H1 (cell line): ENCODE measurements around the gene PHOX2A. TPM values are rescaled to one million over a fixed set of nuclear protein-coding genes. Genes with fewer than 3 reads are reported as not detected.

ENCODE experiments used
- CTCF ChIA-PET: fragments of 300-600 bp; sonication (Branson Sonifier 250); formaldehyde crosslinking; loops from one replicate; lab custom pipeline; 2021; ENCODE audit not compliant: partially characterized antibody; lab: Charles Lee
- POLR2A ChIA-PET: fragments of 300-600 bp; sonication (Branson Sonifier 250); formaldehyde crosslinking; loops from one replicate; lab custom pipeline; 2021; ENCODE audit warnings: inconsistent platforms; ENCODE audit not compliant: partially characterized antibody; lab: Charles Lee
- DNase-seq, 2 experiments: peaks; one replicate each; pipeline versions ENCODE4 v3.0.0 to v3.0.0-alpha.2; 2010 to 2022; ENCODE audit warnings: low spot score in 2 of 2, low read depth in 1 of 2, mixed read lengths in 1 of 2
- FAIRE-seq: peaks from 2 replicates; lab custom pipeline; 2011; peaks lifted over from hg19 to GRCh38; lab: Jason Lieb, UNC
- H2AFZ ChIP-seq: 2 replicates; pipeline ENCODE4 v1.8.1; 2012; ENCODE audit warnings: low read length, inconsistent platforms
- H2AK5ac ChIP-seq: 2 replicates; pipeline ENCODE4 v1.6.1; 2013; ENCODE audit warnings: low read depth, low read length
- H2BK120ac ChIP-seq: replicated peaks from 2 replicates; pipeline ENCODE3; 2013; ENCODE audit warnings: low read depth, low read length, inconsistent platforms
- H2BK12ac ChIP-seq: 2 replicates; pipeline ENCODE4 v1.6.1; 2013; ENCODE audit warnings: low read depth, low read length
- H2BK15ac ChIP-seq: 2 replicates; pipeline ENCODE4 v1.6.1; 2013; ENCODE audit warnings: low read length
- H2BK20ac ChIP-seq: 2 replicates; pipeline ENCODE4 v1.6.1; 2013; ENCODE audit warnings: low read length
- H2BK5ac ChIP-seq: 2 replicates; pipeline ENCODE4 v1.6.1; 2013; ENCODE audit warnings: low read depth, low read length
- H3K14ac ChIP-seq: 2 replicates; pipeline ENCODE4 v1.6.1; 2013; ENCODE audit warnings: inconsistent platforms; ENCODE audit not compliant: insufficient read length
- H3K18ac ChIP-seq: 2 replicates; pipeline ENCODE4 v1.6.1; 2013; ENCODE audit warnings: low read length; ENCODE audit errors: extremely low read depth
- H3K23ac ChIP-seq: 2 replicates; pipeline ENCODE4 v1.6.1; 2013; ENCODE audit warnings: inconsistent platforms; ENCODE audit not compliant: insufficient read length
- H3K23me2 ChIP-seq: 2 replicates; pipeline ENCODE4 v1.6.1; 2013; ENCODE audit warnings: low read depth, low read length
- H3K27ac ChIP-seq: 2 replicates; pipeline ENCODE4 v1.6.1; 2011; ENCODE audit warnings: low read depth, low read length, inconsistent platforms
- H3K27me3 ChIP-seq, 4 experiments: replicated peaks in 1 of 4; 1 replicate in 1 of 4; 2 replicates in 3 of 4; pipeline versions ENCODE4 v1.6.1 to v1.8.1; 2011 to 2013; ENCODE audit warnings: low read length in 3 of 4, mild to moderate bottlenecking in 3 of 4, inconsistent platforms in 2 of 4, mixed read lengths in 2 of 4, moderate library complexity in 1 of 4; ENCODE audit not compliant: control insufficient read depth in 3 of 4, insufficient read depth in 3 of 4; ENCODE audit errors: extremely low read depth in 1 of 4
- H3K36me3 ChIP-seq, 4 experiments: 2 replicates each; pipeline versions ENCODE4 v1.6.1 to v1.8.1; 2011 to 2013; ENCODE audit warnings: mild to moderate bottlenecking in 4 of 4, low read length in 3 of 4, moderate library complexity in 2 of 4, control low read depth in 1 of 4, inconsistent platforms in 1 of 4; ENCODE audit not compliant: insufficient read depth in 4 of 4, control insufficient read depth in 2 of 4
- H3K4ac ChIP-seq: replicated peaks from 2 replicates; pipeline ENCODE3; 2013; ENCODE audit warnings: low read length, low read depth, mixed read lengths, inconsistent platforms; ENCODE audit not compliant: insufficient read length
- H3K4me1 ChIP-seq, 4 experiments: replicated peaks in 1 of 4; 1 replicate in 1 of 4; 2 replicates in 3 of 4; pipeline versions ENCODE4 v1.6.1 to v1.8.1; 2011 to 2013; ENCODE audit warnings: low read length in 3 of 4, inconsistent platforms in 2 of 4, mixed read lengths in 1 of 4; ENCODE audit not compliant: insufficient read depth in 4 of 4, control insufficient read depth in 3 of 4
- H3K4me2 ChIP-seq, 2 experiments: 2 replicates each; pipeline versions ENCODE4 v1.6.1 to v1.8.1; 2011 to 2013; ENCODE audit warnings: low read depth in 2 of 2, low read length in 2 of 2, control low read depth in 1 of 2, inconsistent platforms in 1 of 2, mild to moderate bottlenecking in 1 of 2; ENCODE audit not compliant: insufficient read depth in 1 of 2
- H3K4me3 ChIP-seq, 4 experiments: fragments of 200-600, 300-600 bp in 1 of 4; sonication (generic), shearing (Covaris generic), sonication (Bioruptor Twin) in 1 of 4; 2 replicates each; pipeline versions ENCODE4 v1.5.1 to v1.8.1; 2011 to 2016; ENCODE audit warnings: low read length in 4 of 4, low read depth in 3 of 4, control low read depth in 2 of 4, inconsistent platforms in 2 of 4, mild to moderate bottlenecking in 2 of 4, mixed read lengths in 1 of 4, moderate library complexity in 1 of 4; ENCODE audit not compliant: insufficient read depth in 2 of 4; ENCODE audit errors: extremely low read depth in 1 of 4
- H3K56ac ChIP-seq: replicated peaks from 2 replicates; pipeline ENCODE3; 2013; ENCODE audit warnings: low read depth, mild to moderate bottlenecking, mixed read lengths, low read length, inconsistent platforms; ENCODE audit not compliant: insufficient read length
- H3K79me1 ChIP-seq: 2 replicates; pipeline ENCODE4 v1.6.1; 2013; ENCODE audit warnings: low read depth, low read length, control low read depth
- H3K79me2 ChIP-seq, 2 experiments: 2 replicates each; pipeline versions ENCODE4 v1.6.1 to v1.8.1; 2012 to 2013; ENCODE audit warnings: low read length in 2 of 2, mild to moderate bottlenecking in 2 of 2, inconsistent platforms in 1 of 2; ENCODE audit not compliant: insufficient read depth in 2 of 2, control insufficient read depth in 1 of 2
- H3K9ac ChIP-seq, 4 experiments: replicated peaks in 1 of 4; 1 replicate in 1 of 4; 2 replicates in 3 of 4; pipeline versions ENCODE4 v1.6.1 to v1.8.1; 2011 to 2013; ENCODE audit warnings: low read depth in 3 of 4, low read length in 3 of 4, control low read depth in 2 of 4, mild to moderate bottlenecking in 2 of 4, moderate library complexity in 2 of 4, inconsistent platforms in 1 of 4; ENCODE audit errors: extremely low read depth in 1 of 4
- H3K9me3 ChIP-seq, 2 experiments: 2 replicates each; pipeline versions ENCODE4 v1.6.1 to v1.8.1; 2012 to 2013; ENCODE audit warnings: mild to moderate bottlenecking in 2 of 2, moderate library complexity in 2 of 2, control low read depth in 1 of 2, inconsistent platforms in 1 of 2, low read depth in 1 of 2, low read length in 1 of 2, mixed read lengths in 1 of 2; ENCODE audit not compliant: insufficient read depth in 2 of 2
- H4K20me1 ChIP-seq, 2 experiments: replicated peaks in 1 of 2; 2 replicates each; pipeline versions ENCODE3 to v1.8.1; 2011 to 2013; ENCODE audit warnings: inconsistent platforms in 2 of 2, low read length in 2 of 2, mild to moderate bottlenecking in 1 of 2; ENCODE audit not compliant: insufficient read depth in 2 of 2, control insufficient read depth in 1 of 2
- H4K5ac ChIP-seq: 2 replicates; pipeline ENCODE4 v1.6.1; 2013; ENCODE audit warnings: low read length, low read depth, mixed read lengths, inconsistent platforms; ENCODE audit not compliant: insufficient read length
- H4K8ac ChIP-seq: 2 replicates; pipeline ENCODE4 v1.8.0; 2013; ENCODE audit warnings: mild to moderate bottlenecking, moderate library complexity, low read length, inconsistent platforms; ENCODE audit not compliant: insufficient read depth; ENCODE audit errors: extremely low read depth
- H4K91ac ChIP-seq: replicated peaks from 2 replicates; pipeline ENCODE3; 2013; ENCODE audit warnings: low read length, mixed read lengths, inconsistent platforms; ENCODE audit not compliant: insufficient read length
- ATF2 ChIP-seq: IDR thresholded peaks from 2 replicates; pipeline ENCODE4 v1.6.1; 2012; ENCODE audit warnings: low read length, inconsistent platforms
- GABPA ChIP-seq: IDR thresholded peaks from 2 replicates; pipeline ENCODE4 v1.6.1; 2011; ENCODE audit warnings: mild to moderate bottlenecking, low read length, moderate library complexity, borderline replicate concordance; ENCODE audit not compliant: insufficient read depth
- RNF2 ChIP-seq: fragments of 200-900, 300-1000 bp; sonication (generic); IDR thresholded peaks from 2 replicates; pipeline ENCODE4 v1.7.1; 2016; ENCODE audit warnings: borderline replicate concordance, low read depth, mild to moderate bottlenecking, antibody characterized with exemption, low read length; ENCODE audit not compliant: poor library complexity, severe bottlenecking; ENCODE audit errors: missing control alignments
- TCF12 ChIP-seq: IDR thresholded peaks from 2 replicates; pipeline ENCODE4 v1.6.1; 2011; ENCODE audit warnings: low read depth, mild to moderate bottlenecking, low read length
- WGBS, 2 experiments: shearing (Covaris generic) in 1 of 2; methylation state at CpG; one replicate each; pipeline versions ENCODE4 v1.1.6 to v1.1.7; 2013 to 2015; ENCODE audit warnings: low lambda C conversion rate in 2 of 2, mixed read lengths in 2 of 2, inconsistent platforms in 1 of 2, low coverage in 1 of 2, missing lambda C conversion rate in 1 of 2; ENCODE audit not compliant: insufficient replicate concordance in 2 of 2, insufficient coverage in 1 of 2, insufficient read length in 1 of 2; ENCODE audit errors: extremely low coverage in 1 of 2, missing lambda C conversion rate in 1 of 2; 5-methylcytosine and 5-hydroxymethylcytosine counted together
- polyA plus RNA-seq, 7 experiments: library from polyadenylated mRNA; depleted of rRNA in 3 of 7; stranded (reverse) in 5 of 7; unstranded in 2 of 7; fragments of >200 nt in 5 of 7; fragments of 200-250 nt in 2 of 7; gene quantifications; 1 replicate in 5 of 7; 2 replicates in 1 of 7; 4 replicates in 1 of 7; pipeline versions ENCODE4 v1.2.1 to v1.2.3, GENCODE V29; 2011 to 2013; ENCODE audit warnings: missing spikeins in 2 of 7, mixed read lengths in 2 of 7
- total RNA-seq: library from RNA; stranded (reverse); fragmentation: NEBNext Ultra II Directional; extraction: Animal tissue kit (Norgen Biotek cat#: 25700); gene quantifications from 2 replicates; pipeline ENCODE4 v1.2.1, GENCODE V29; 2021

The PHOX2A gene
- total and polyA plus RNA-seq, 2 of the 8 experiments (the other 6 are each of a cell fraction or from before 2014, with no cell fraction given): 0.67 TPM; not detected in 1

GRCh38 chr11:72257570-72257969 is 13.6 kb upstream of the PHOX2A start:
- no peak overlapping the region for H3K9ac ChIP-seq
- FAIRE-seq (no peak), DNase-seq (no peak)
- no peak overlapping the region for H2BK12ac ChIP-seq
- ChIA-PET CTCF (interaction anchor here (1.6 to 2.1 kb wide), 2 partner anchors 9 to 13 kb away, joined by 4 to 8 read pairs; no protein-coding TSS in a partner anchor), POLR2A (no interaction called here)
- no peak overlapping the region for H3K4me2 ChIP-seq
- no peak overlapping the region for H4K91ac ChIP-seq
- H2AK5ac ChIP-seq: no peak overlapping the region
- no peak overlapping the region for H2BK20ac ChIP-seq
- H3K23ac ChIP-seq: no peak overlapping the region
- H2BK120ac ChIP-seq: no peak overlapping the region
- H3K56ac ChIP-seq: no peak overlapping the region
- no peak overlapping the region for H3K4ac ChIP-seq
- no peaks in the 10 kb centered on the region for H3K79me2 ChIP-seq
- no peaks in the 10 kb centered on the region for H3K79me1 ChIP-seq
- 0 out of 4 replicates have a peak, but pooled peaks cover 0 to 5% of the 10 kb centered on the region in 2 experiments for H3K9me3 ChIP-seq
- no peak overlapping the region for H3K14ac ChIP-seq
- H2BK15ac ChIP-seq: no peak overlapping the region
- no peak overlapping the region for H3K27ac ChIP-seq
- H3K18ac ChIP-seq: no peak overlapping the region
- H3K4me1 ChIP-seq: peaks cover 0 to 4% (median 0%) of the 10 kb centered on the region in 4 experiments; a peak in 1 of 7 replicates
- H4K5ac ChIP-seq: no peak overlapping the region
- WGBS, 2 experiments: 85% methylated on average over 2 of the region's 2 CpGs; no CpG with 5 or more reads in 1 of the 2 experiments
- H3K23me2 ChIP-seq: no peaks in the 10 kb centered on the region
- H2BK5ac ChIP-seq: no peak overlapping the region
- no peak overlapping the region for H3K4me3 ChIP-seq
- no peaks in the 10 kb centered on the region for H3K36me3 ChIP-seq
- H4K20me1 ChIP-seq: no peaks in the 10 kb centered on the region
- no peak overlapping the region for H2AFZ ChIP-seq
- no peak overlapping the region for H4K8ac ChIP-seq
- no peaks in the 10 kb centered on the region for H3K27me3 ChIP-seq
- TF ChIP-seq RNF2 (no peak), GABPA (no peak), TCF12 (no peak), ATF2 (no peak)
